Endodermal cell (in vitro differentiated cells): ENCODE measurements around the gene CAVIN2. TPM values are rescaled to one million over a fixed set of nuclear protein-coding genes. Genes with fewer than 3 reads are reported as not detected.

Experiments used
- DNase-seq: peaks from one replicate; pipeline ENCODE4 v3.0.0-alpha.2; 2017
- H3K27ac ChIP-seq: 2 replicates; pipeline ENCODE4 v1.5.1; 2013; ENCODE audit warnings: mild to moderate bottlenecking, low read depth, low read length, moderate library complexity
- H3K27me3 ChIP-seq: 2 replicates; pipeline ENCODE4 v1.6.1; 2013; ENCODE audit warnings: mild to moderate bottlenecking, low read length, moderate library complexity; ENCODE audit not compliant: insufficient read depth, control insufficient read depth, poor library complexity, severe bottlenecking
- H3K36me3 ChIP-seq: 2 replicates; pipeline ENCODE4 v1.7.0; 2013; ENCODE audit warnings: mild to moderate bottlenecking, low read length, moderate library complexity; ENCODE audit not compliant: control insufficient read depth, insufficient read depth
- H3K4me1 ChIP-seq: one replicate; pipeline ENCODE4 v1.7.0; 2013; ENCODE audit warnings: low read length; ENCODE audit not compliant: control insufficient read depth, insufficient read depth
- H3K4me3 ChIP-seq: 2 replicates; pipeline ENCODE4 v1.5.1; 2013; ENCODE audit warnings: mild to moderate bottlenecking, low read length, moderate library complexity
- H3K9ac ChIP-seq: 2 replicates; pipeline ENCODE4 v1.6.1; 2013; ENCODE audit warnings: mild to moderate bottlenecking, low read length, moderate library complexity; ENCODE audit not compliant: poor library complexity, severe bottlenecking; ENCODE audit errors: extremely low read depth
- H3K9me3 ChIP-seq: 2 replicates; pipeline ENCODE4 v1.6.1; 2013; ENCODE audit warnings: mild to moderate bottlenecking, low read length, moderate library complexity; ENCODE audit not compliant: control insufficient read depth
- H3K27ac Mint-ChIP-seq: 2 replicates; pipeline ENCODE4 v1.8.0; 2020; ENCODE audit warnings: mixed read lengths
- H3K27me3 Mint-ChIP-seq: 2 replicates; pipeline ENCODE4 v1.8.0; 2021; ENCODE audit warnings: mild to moderate bottlenecking, mixed read lengths; ENCODE audit not compliant: insufficient read depth
- H3K36me3 Mint-ChIP-seq: 2 replicates; pipeline ENCODE4 v1.8.0; 2020; ENCODE audit warnings: low read depth, mixed read lengths
- H3K4me1 Mint-ChIP-seq: 2 replicates; pipeline ENCODE4 v1.8.0; 2020; ENCODE audit warnings: mixed read lengths
- H3K4me3 Mint-ChIP-seq: 2 replicates; pipeline ENCODE4 v1.8.0; 2020; ENCODE audit warnings: mild to moderate bottlenecking, moderate library complexity, mixed read lengths
- H3K9me3 Mint-ChIP-seq: 2 replicates; pipeline ENCODE4 v1.8.0; 2020; ENCODE audit warnings: mild to moderate bottlenecking, mixed read lengths
- WGBS, 2 experiments: methylation state at CpG; one replicate each; pipeline versions ENCODE4 v1.1.5 to v1.1.7; 2013; ENCODE audit warnings: missing lambda C conversion rate in 2 of 2, mixed read lengths in 1 of 2; ENCODE audit not compliant: insufficient coverage in 1 of 2, insufficient read length in 1 of 2; 5-methylcytosine and 5-hydroxymethylcytosine counted together
- total RNA-seq, 2 donors: library from RNA; stranded (reverse); fragmentation: NEBNext Ultra II Directional in 1 of 2; extraction: Animal tissue kit (Norgen Biotek cat#: 25700) in 1 of 2; gene quantifications; 2 replicates in 1 of 2; 3 replicates in 1 of 2; pipeline ENCODE4 v1.2.1, GENCODE V29; 2021
- TF ChIP-seq, protein P1 (sequence below): fragments of 200-600 bp; sonication (generic); conservative IDR thresholded peaks from 2 replicates; pipeline ENCODE4 v1.5.0; 2021; ENCODE audit warnings: antibody characterized with exemption, mild to moderate bottlenecking

Gene CAVIN2
- total RNA-seq, 2 donors from 2014 or later: not detected

DNA sequence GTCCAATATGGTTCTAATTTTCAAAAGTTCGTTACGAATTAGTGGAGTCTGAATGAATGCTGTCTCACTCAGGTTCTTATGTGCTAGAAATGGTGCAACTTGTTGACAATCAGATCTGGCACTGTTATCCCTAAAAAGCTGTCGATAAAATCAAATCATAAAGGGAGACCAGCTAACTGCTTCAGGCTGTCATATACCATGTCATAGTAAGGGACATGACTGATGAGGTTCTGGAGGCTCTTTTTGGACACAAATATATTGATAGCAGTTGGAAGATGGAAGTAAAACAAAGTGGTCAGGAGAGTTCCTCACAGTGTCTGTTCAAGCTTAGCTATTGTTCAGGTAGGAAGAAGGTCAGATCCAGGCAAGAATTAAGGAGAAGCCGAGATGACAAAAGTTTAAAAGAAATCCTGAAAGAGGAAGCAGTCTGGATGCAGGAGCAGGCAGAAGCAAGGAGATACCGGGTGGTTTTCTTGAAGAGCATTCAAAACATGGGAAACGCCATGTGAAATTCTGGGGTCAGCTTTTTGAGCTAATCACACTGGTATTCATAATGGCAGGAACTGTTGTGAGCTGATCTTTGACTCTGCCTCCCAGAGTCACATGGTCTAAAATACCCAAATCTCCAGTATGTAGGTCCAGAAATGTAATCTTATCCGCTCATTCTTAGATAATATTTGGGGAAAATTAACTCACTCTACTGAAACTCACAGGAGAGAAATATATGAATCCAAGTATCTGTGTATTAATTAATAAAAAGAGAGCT lies 9.4 kb upstream of the CAVIN2 start:
- Histone ChIP-seq H3K4me3 (no peak overlapping the region), H3K4me1 (no peaks in the 10 kb centered on the region), H3K9me3 (no peaks in the 10 kb centered on the region), H3K27me3 (no peaks in the 10 kb centered on the region), H3K9ac (no peak overlapping the region), H3K36me3 (no peaks in the 10 kb centered on the region), H3K27ac (no peak overlapping the region)
- 91 to 95% methylated on average over 6 of the region's 7 CpGs for WGBS, 2 experiments
- TF ChIP-seq, protein P1, sequence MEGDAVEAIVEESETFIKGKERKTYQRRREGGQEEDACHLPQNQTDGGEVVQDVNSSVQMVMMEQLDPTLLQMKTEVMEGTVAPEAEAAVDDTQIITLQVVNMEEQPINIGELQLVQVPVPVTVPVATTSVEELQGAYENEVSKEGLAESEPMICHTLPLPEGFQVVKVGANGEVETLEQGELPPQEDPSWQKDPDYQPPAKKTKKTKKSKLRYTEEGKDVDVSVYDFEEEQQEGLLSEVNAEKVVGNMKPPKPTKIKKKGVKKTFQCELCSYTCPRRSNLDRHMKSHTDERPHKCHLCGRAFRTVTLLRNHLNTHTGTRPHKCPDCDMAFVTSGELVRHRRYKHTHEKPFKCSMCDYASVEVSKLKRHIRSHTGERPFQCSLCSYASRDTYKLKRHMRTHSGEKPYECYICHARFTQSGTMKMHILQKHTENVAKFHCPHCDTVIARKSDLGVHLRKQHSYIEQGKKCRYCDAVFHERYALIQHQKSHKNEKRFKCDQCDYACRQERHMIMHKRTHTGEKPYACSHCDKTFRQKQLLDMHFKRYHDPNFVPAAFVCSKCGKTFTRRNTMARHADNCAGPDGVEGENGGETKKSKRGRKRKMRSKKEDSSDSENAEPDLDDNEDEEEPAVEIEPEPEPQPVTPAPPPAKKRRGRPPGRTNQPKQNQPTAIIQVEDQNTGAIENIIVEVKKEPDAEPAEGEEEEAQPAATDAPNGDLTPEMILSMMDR: no peak
- DNase-seq: no peak
- H3K27ac Mint-ChIP-seq: no peak overlapping the region
- H3K9me3 Mint-ChIP-seq: peaks cover 7% of the 10 kb centered on the region
- no peak overlapping the region for H3K4me3 Mint-ChIP-seq
- no peaks in the 10 kb centered on the region for H3K36me3 Mint-ChIP-seq
- H3K27me3 Mint-ChIP-seq: no peaks in the 10 kb centered on the region
- H3K4me1 Mint-ChIP-seq: peaks cover 11% of the 10 kb centered on the region

DNA sequence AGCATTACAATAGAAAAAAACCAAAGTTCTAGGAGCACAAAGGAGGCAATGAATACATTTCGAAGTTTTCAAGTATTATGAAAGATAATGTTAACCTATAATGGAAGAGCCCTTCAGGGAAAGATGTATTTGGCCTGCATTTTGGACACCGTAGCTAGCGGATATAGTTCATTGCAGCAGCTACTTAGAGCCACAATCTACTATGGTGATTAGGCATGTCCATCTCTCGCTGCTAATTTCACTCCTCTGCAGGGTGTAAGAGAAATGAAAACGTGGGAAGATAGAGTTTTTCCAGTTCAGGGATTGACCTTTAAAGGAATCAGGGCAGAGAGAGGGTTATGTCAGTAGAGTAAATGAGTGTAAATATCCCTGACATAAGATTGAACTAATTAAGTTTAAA lies 8.5 kb upstream of the CAVIN2 start:
- Mint-ChIP-seq H3K27me3 (no peaks in the 10 kb centered on the region), H3K36me3 (no peaks in the 10 kb centered on the region), H3K27ac (no peak overlapping the region), H3K4me1 (peaks cover 11% of the 10 kb centered on the region), H3K9me3 (peaks cover 7% of the 10 kb centered on the region), H3K4me3 (no peak overlapping the region)
- Histone ChIP-seq H3K4me1 (no peaks in the 10 kb centered on the region), H3K27me3 (no peaks in the 10 kb centered on the region), H3K9me3 (no peaks in the 10 kb centered on the region), H3K4me3 (no peak overlapping the region), H3K27ac (no peak overlapping the region), H3K36me3 (no peaks in the 10 kb centered on the region), H3K9ac (no peak overlapping the region)
- TF ChIP-seq, protein P1: no peak
- WGBS, 2 experiments: 74 to 86% methylated on average over 5 of the region's 5 CpGs
- no peak for DNase-seq

DNA sequence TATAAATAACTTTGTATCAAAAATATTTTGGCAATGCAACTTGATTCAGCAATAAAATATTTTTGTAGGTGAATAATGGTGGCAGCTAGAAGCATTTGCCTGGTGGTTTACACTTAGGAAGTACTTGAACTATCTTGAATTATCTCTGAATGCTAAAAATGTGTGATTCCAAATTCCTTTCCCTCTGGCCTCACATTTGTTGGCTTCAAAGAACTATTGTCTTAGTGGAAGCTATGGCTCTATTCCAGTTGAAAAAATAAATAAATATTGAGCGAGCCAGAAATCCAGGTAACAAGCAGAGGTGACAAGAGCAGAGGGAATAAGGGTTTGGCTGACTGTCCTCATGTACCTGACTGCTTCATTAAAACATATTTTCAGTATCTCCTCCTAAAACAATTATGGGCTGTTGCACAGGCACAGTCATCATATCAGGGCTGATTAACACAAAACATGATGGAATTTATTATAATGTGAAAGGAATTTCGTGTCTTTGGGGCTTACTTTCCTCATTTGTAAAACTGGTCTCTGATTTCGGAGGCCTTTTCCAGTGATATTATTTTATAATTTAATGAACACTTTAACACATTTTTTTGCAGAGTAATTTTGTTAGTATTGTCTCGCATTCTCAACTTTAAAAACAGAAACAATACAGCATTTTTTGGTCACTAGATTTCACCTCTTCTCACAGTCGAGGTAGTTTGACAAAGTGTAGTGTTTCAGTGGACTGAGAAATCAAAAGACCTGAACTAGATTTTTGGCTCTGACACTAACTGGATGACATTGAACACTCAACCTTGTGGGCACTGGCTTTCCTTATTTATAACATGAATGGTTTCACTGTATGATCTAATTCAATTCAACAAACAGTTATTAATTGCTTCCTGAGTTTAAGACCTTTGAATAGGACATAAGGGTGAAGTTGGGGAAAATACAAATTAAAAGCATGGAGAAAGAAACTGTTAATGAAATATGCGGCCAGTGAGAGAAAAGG lies 7.8 kb upstream of the CAVIN2 start:
- 84 to 92% methylated on average over 2 to 5 of the region's 6 CpGs for WGBS, 2 experiments
- Mint-ChIP-seq H3K4me3 (no peak overlapping the region), H3K4me1 (peaks cover 11% of the 10 kb centered on the region), H3K36me3 (no peaks in the 10 kb centered on the region), H3K27me3 (no peaks in the 10 kb centered on the region), H3K27ac (no peak overlapping the region), H3K9me3 (peaks cover under 1% of the 10 kb centered on the region)
- DNase-seq: no peak
- H3K27me3 ChIP-seq: no peaks in the 10 kb centered on the region
- H3K4me3 ChIP-seq: no peak overlapping the region
- TF ChIP-seq, protein P1: no peak
- no peaks in the 10 kb centered on the region for H3K4me1 ChIP-seq
- no peaks in the 10 kb centered on the region for H3K9me3 ChIP-seq
- no peak overlapping the region for H3K27ac ChIP-seq
- H3K36me3 ChIP-seq: no peaks in the 10 kb centered on the region
- H3K9ac ChIP-seq: no peak overlapping the region
